PC-3 (cell line): ENCODE data around the gene SMG9.

Experiments used
- CTCF ChIP-seq: fragments of 300-600 bp; sonication (generic); conservative IDR thresholded peaks from 2 replicates; pipeline ENCODE4 v1.5.1; 2017; ENCODE audit warnings: antibody characterized with exemption, low read depth, mild to moderate bottlenecking, low read length
- EZH2 ChIP-seq: fragments of 300-600 bp; sonication (generic); IDR thresholded peaks from one replicate; pipeline ENCODE4 v1.6.1; 2017; ENCODE audit warnings: antibody characterized with exemption, mild to moderate bottlenecking, low read length; ENCODE audit not compliant: unreplicated experiment
- EZH2phosphoT487 ChIP-seq: fragments of 300-600 bp; sonication (generic); IDR thresholded peaks from 2 replicates; pipeline ENCODE4 v1.6.1; 2018; ENCODE audit warnings: mild to moderate bottlenecking, antibody characterized with exemption, low read length, borderline replicate concordance

GRCh38 chr19:43789029-43789428 lies 34.3 kb upstream of the SMG9 start:
- no peak for TF ChIP-seq CTCF
- no peak for TF ChIP-seq EZH2phosphoT487
- no peak for TF ChIP-seq EZH2
